Breast epithelium (tissue), 4 donors: ENCODE data around the gene ATP13A2. TPM values are rescaled to one million over a fixed set of nuclear protein-coding genes. Genes with fewer than 3 reads are reported as not detected.

Experiments
- DNase-seq, 2 donors: peaks; one replicate each; pipeline ENCODE4 v3.0.0-alpha.2; 2019; ENCODE audit warnings: low spot score in 2 of 2
- H3K27ac ChIP-seq, 2 donors: fragments of 200-600 bp; sonication (generic) in 1 of 2; one replicate each; pipeline ENCODE4 v1.5.1; 2016 to 2019; ENCODE audit warnings: mild to moderate bottlenecking in 1 of 2
- H3K27me3 ChIP-seq, 2 donors: fragments of 200-600 bp; sonication (generic) in 1 of 2; one replicate each; pipeline versions ENCODE4 v1.5.1 to v1.6.0; 2017 to 2019; ENCODE audit warnings: control low read depth in 1 of 2, mild to moderate bottlenecking in 1 of 2
- H3K36me3 ChIP-seq: fragments of 200-600 bp; one replicate; pipeline ENCODE4 v1.5.1; 2019
- H3K4me1 ChIP-seq, 2 donors: fragments of 200-600 bp; sonication (generic); one replicate each; pipeline ENCODE4 v1.5.1; 2016 to 2019; ENCODE audit warnings: control low read depth in 1 of 2
- H3K4me3 ChIP-seq, 3 donors: fragments of 200-600 bp; sonication (generic); 1 replicate in 2 of 3; 2 replicates in 1 of 3; pipeline ENCODE4 v1.5.1; 2016 to 2019; ENCODE audit warnings: mild to moderate bottlenecking in 3 of 3, moderate library complexity in 2 of 3
- H3K9me3 ChIP-seq, 2 donors: fragments of 200-600 bp; sonication (generic) in 1 of 2; one replicate each; pipeline ENCODE4 v1.5.1; 2016 to 2019; ENCODE audit warnings: control low read depth in 1 of 2
- CTCF ChIP-seq, 3 donors: fragments of 450-650 bp; IDR thresholded peaks; one replicate each; pipeline ENCODE4 v1.5.1; 2016 to 2017; ENCODE audit warnings: antibody characterized with exemption in 3 of 3, mild to moderate bottlenecking in 3 of 3, moderate library complexity in 3 of 3
- POLR2A ChIP-seq: fragments of 450-650 bp; IDR thresholded peaks from one replicate; pipeline ENCODE4 v1.6.1; 2016; ENCODE audit warnings: antibody characterized with exemption, mild to moderate bottlenecking, moderate library complexity
- POLR2AphosphoS5 ChIP-seq, 3 donors: sonication (generic); formaldehyde crosslinking; IDR thresholded peaks; one replicate each; pipeline ENCODE4 v1.6.1; 2017; ENCODE audit warnings: antibody characterized with exemption in 3 of 3
- intact Hi-C: fragments of 100-400 bp; cut with DNase I; formaldehyde crosslinking; loops from one replicate; pipeline ENCODE4 v1.15.1; 2023; ENCODE audit warnings: low total_unique reads
- total RNA-seq, 3 donors: library from RNA; depleted of rRNA; stranded (reverse); fragments of >200 nt; gene quantifications; one replicate each; pipeline ENCODE4 v1.1.0, GENCODE V29; 2016

Gene ATP13A2
- total RNA-seq, 3 donors from 2014 or later, result 17.3 to 31.5 (median 31.3) TPM

- Histone ChIP-seq H3K4me3 (no peak overlapping the region), H3K36me3 (peaks cover 6% of the 10 kb centered on the region), H3K27me3 (no peaks in the 10 kb centered on the region), H3K9me3 (no peaks in the 10 kb centered on the region), H3K27ac (no peak overlapping the region), H3K4me1 (peaks cover 0 to 8% of the 10 kb centered on the region in 2 donors)
- peak in 1 of 2 donors; percentile 19 for DNase-seq
- no peak for TF ChIP-seq POLR2A
- no peak for TF ChIP-seq CTCF (IDR thresholded peaks at IDR 0.05)
- TF ChIP-seq POLR2AphosphoS5 (IDR thresholded peaks at IDR 0.05), result no peak
- intact Hi-C loops, result no loop called here
Observed at GRCh38 chr1:17017435-17017834, 5.7 kb upstream of the ATP13A2 start.

GRCh38 chr1:17016317-17016661 lies 4.6 kb upstream of the ATP13A2 start:
- TF ChIP-seq CTCF (IDR thresholded peaks at IDR 0.05) (no peak), POLR2A (no peak), POLR2AphosphoS5 (IDR thresholded peaks at IDR 0.05) (no peak)
- H3K27ac ChIP-seq, result no peak overlapping the region
- DNase-seq, result no peak

GRCh38 chr1:17014671-17015567 lies 3.2 kb upstream of the ATP13A2 start:
- TF ChIP-seq POLR2A, result no peak
- no peak for TF ChIP-seq CTCF (IDR thresholded peaks at IDR 0.05)
- TF ChIP-seq POLR2AphosphoS5 (IDR thresholded peaks at IDR 0.05), result no peak
- DNase-seq, result no peak
- intact Hi-C loops, result no loop called here

More at GRCh38 chr1:17016317-17016661, 4.6 kb upstream of the ATP13A2 start:
- Histone ChIP-seq H3K36me3 (peaks cover 6% of the 10 kb centered on the region), H3K9me3 (no peaks in the 10 kb centered on the region), H3K4me3 (no peak overlapping the region), H3K4me1 (peaks cover 4 to 8% of the 10 kb centered on the region in 2 donors), H3K27me3 (no peaks in the 10 kb centered on the region)
- intact Hi-C loops, result no loop called here

GRCh38 chr1:17013491-17014320 lies 2.0 kb upstream of the ATP13A2 start:
- Histone ChIP-seq H3K4me3 (no peak overlapping the region), H3K4me1 (peaks cover 12 to 20% of the 10 kb centered on the region in 2 donors), H3K27ac (peak overlapping the region; percentile 27 to 42), H3K27me3 (no peaks in the 10 kb centered on the region), H3K36me3 (peaks cover 4% of the 10 kb centered on the region), H3K9me3 (no peaks in the 10 kb centered on the region)
- intact Hi-C loops, result no loop called here
- TF ChIP-seq CTCF (IDR thresholded peaks at IDR 0.05) (no peak), POLR2A (no peak), POLR2AphosphoS5 (IDR thresholded peaks at IDR 0.05) (no peak)
- no peak for DNase-seq

More at GRCh38 chr1:17014671-17015567, 3.2 kb upstream of the ATP13A2 start:
- Histone ChIP-seq H3K27ac (no peak overlapping the region), H3K36me3 (peaks cover 6% of the 10 kb centered on the region), H3K9me3 (no peaks in the 10 kb centered on the region), H3K4me1 (peaks cover 12 to 20% of the 10 kb centered on the region in 2 donors), H3K4me3 (no peak overlapping the region), H3K27me3 (no peaks in the 10 kb centered on the region)
